ENCODE measurements around the gene SMIM22. TPM values are rescaled to one million over a fixed set of nuclear protein-coding genes. Genes with fewer than 3 reads are reported as not detected.

Gene SMIM22
- total RNA-seq, 1 donor = not detected

- DNase-seq (ENCODE audit: low read depth) = no peak
- TF ChIP-seq, protein P1, sequence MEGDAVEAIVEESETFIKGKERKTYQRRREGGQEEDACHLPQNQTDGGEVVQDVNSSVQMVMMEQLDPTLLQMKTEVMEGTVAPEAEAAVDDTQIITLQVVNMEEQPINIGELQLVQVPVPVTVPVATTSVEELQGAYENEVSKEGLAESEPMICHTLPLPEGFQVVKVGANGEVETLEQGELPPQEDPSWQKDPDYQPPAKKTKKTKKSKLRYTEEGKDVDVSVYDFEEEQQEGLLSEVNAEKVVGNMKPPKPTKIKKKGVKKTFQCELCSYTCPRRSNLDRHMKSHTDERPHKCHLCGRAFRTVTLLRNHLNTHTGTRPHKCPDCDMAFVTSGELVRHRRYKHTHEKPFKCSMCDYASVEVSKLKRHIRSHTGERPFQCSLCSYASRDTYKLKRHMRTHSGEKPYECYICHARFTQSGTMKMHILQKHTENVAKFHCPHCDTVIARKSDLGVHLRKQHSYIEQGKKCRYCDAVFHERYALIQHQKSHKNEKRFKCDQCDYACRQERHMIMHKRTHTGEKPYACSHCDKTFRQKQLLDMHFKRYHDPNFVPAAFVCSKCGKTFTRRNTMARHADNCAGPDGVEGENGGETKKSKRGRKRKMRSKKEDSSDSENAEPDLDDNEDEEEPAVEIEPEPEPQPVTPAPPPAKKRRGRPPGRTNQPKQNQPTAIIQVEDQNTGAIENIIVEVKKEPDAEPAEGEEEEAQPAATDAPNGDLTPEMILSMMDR (IDR thresholded peaks at IDR 0.05; ENCODE audit: insufficient read depth, low read length) = no peak
Observed at GRCh38 chr16:4750896-4751295, 44.3 kb upstream of the SMIM22 start.

GRCh38 chr16:4752351-4753100, 42.6 kb upstream of the SMIM22 start:
- TF ChIP-seq, protein P1 (IDR thresholded peaks at IDR 0.05; ENCODE audit: insufficient read depth, low read length) = no peak
- H3K4me3 ChIP-seq (ENCODE audit: low read depth, low read length) = no peak overlapping the region
- no peak for DNase-seq (ENCODE audit: low read depth)

More at GRCh38 chr16:4750896-4751295, 44.3 kb upstream of the SMIM22 start:
- H3K4me3 ChIP-seq (ENCODE audit: low read depth, low read length) = no peak overlapping the region

GRCh38 chr16:4753227-4753626, 41.9 kb upstream of the SMIM22 start:
- DNase-seq (ENCODE audit: low read depth) = no peak
- H3K4me3 ChIP-seq (ENCODE audit: low read depth, low read length) = no peak overlapping the region
- TF ChIP-seq, protein P1 (IDR thresholded peaks at IDR 0.05; ENCODE audit: insufficient read depth, low read length) = no peak

DNA sequence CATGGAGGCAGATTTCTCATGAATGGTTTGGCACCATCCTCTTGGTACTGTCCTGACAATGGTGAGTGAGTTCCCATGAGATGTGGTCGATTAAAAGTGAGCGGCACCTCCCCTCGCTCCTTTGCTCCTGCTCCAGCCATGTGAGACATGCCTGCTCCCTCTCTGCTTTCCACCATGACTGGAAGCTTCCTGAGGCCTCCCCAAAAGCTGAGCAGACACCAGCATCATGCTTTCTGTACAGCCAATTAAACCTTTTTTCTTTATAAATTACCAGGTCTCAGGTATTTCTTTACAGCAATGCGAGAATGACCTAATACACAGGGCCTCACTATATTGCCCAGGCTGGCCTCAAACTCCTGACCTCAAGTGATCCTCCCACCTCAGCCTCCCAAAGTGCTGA, 40.3 kb upstream of the SMIM22 start:
- TF ChIP-seq, protein P1 (IDR thresholded peaks at IDR 0.05; ENCODE audit: insufficient read depth, low read length) = no peak
- H3K4me3 ChIP-seq (ENCODE audit: low read depth, low read length) = no peak overlapping the region
- no peak for DNase-seq (ENCODE audit: low read depth)

- DNase-seq (ENCODE audit: low read depth) = no peak
- TF ChIP-seq, protein P1 (IDR thresholded peaks at IDR 0.05; ENCODE audit: insufficient read depth, low read length) = no peak
- H3K4me3 ChIP-seq (ENCODE audit: low read depth, low read length) = no peak overlapping the region
Observed at GRCh38 chr16:4755687-4756086, 39.5 kb upstream of the SMIM22 start.

GRCh38 chr16:4760221-4760910, 34.8 kb upstream of the SMIM22 start:
- no peak for DNase-seq (ENCODE audit: low read depth)
- TF ChIP-seq, protein P1 (IDR thresholded peaks at IDR 0.05; ENCODE audit: insufficient read depth, low read length) = no peak
- no peak overlapping the region for H3K4me3 ChIP-seq (ENCODE audit: low read depth, low read length)

Measured in fibroblast of the aortic adventitia (primary cell).